ENCODE results near the gene DHDDS. TPM values are rescaled to one million over a fixed set of nuclear protein-coding genes. Genes with fewer than 3 reads are reported as not detected.

DHDDS gene
- total and polyA plus RNA-seq, 2 of the 13 experiments (the other 11 are each of a cell fraction or from before 2014, with no cell fraction given), result 18.9 to 28.3 TPM

DNA sequence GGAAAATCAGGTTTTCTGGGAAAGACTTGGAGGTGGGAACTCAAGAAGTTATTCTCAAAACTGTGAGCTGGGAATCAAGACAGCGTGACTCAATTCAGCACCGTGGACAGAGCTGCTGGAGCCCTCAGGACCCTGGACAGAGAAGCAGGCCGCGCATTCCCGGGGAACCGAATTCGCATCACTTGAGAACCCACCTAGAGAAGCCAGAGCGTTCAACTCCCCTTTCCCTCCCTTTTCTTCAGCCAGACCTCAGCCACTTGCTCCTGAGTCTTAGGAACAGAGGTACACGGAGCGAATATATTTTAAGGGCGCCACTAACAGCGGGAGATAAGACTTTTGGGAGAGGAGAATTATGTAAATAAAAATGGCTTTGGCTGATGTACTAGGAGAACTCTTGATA, 23.5 kb upstream of the DHDDS start (continued):
- TF ChIP-seq, protein P1, sequence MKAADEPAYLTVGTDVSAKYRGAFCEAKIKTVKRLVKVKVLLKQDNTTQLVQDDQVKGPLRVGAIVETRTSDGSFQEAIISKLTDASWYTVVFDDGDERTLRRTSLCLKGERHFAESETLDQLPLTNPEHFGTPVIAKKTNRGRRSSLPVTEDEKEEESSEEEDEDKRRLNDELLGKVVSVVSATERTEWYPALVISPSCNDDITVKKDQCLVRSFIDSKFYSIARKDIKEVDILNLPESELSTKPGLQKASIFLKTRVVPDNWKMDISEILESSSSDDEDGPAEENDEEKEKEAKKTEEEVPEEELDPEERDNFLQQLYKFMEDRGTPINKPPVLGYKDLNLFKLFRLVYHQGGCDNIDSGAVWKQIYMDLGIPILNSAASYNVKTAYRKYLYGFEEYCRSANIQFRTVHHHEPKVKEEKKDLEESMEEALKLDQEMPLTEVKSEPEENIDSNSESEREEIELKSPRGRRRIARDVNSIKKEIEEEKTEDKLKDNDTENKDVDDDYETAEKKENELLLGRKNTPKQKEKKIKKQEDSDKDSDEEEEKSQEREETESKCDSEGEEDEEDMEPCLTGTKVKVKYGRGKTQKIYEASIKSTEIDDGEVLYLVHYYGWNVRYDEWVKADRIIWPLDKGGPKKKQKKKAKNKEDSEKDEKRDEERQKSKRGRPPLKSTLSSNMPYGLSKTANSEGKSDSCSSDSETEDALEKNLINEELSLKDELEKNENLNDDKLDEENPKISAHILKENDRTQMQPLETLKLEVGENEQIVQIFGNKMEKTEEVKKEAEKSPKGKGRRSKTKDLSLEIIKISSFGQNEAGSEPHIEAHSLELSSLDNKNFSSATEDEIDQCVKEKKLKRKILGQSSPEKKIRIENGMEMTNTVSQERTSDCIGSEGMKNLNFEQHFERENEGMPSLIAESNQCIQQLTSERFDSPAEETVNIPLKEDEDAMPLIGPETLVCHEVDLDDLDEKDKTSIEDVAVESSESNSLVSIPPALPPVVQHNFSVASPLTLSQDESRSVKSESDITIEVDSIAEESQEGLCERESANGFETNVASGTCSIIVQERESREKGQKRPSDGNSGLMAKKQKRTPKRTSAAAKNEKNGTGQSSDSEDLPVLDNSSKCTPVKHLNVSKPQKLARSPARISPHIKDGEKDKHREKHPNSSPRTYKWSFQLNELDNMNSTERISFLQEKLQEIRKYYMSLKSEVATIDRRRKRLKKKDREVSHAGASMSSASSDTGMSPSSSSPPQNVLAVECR (CRISPR knock-in tag; IDR thresholded peaks at IDR 0.05; ENCODE audit: borderline replicate concordance), result peak; percentile 97
- TF ChIP-seq HDAC6 (IDR thresholded peaks at IDR 0.05; ENCODE audit: low read depth, low read length) (no peak), NFE2 (CRISPR knock-in tag; IDR thresholded peaks at IDR 0.05) (peak; percentile 98), SMC3 (IDR thresholded peaks at IDR 0.05; ENCODE audit: low read length) (no peak), THYN1 (CRISPR knock-in tag; IDR thresholded peaks at IDR 0.05; ENCODE audit: borderline replicate concordance, low read depth) (peak; percentile 100), MTF1 (CRISPR knock-in tag; IDR thresholded peaks at IDR 0.05) (peak; percentile 99), SP1 (IDR thresholded peaks at IDR 0.05) (no peak), SP1 (CRISPR knock-in tag; IDR thresholded peaks at IDR 0.05) (peak; percentile 84), STAG1 (CRISPR knock-in tag; IDR thresholded peaks at IDR 0.05) (peak; percentile 57), ADNP (CRISPR knock-in tag; IDR thresholded peaks at IDR 0.05) (peak; percentile 81; the same call in 1 of the 2 replicates), HOXA9 (CRISPR knock-in tag; IDR thresholded peaks at IDR 0.05; ENCODE audit: borderline replicate concordance) (peak; percentile 99), ZFP36L1 (CRISPR knock-in tag; IDR thresholded peaks at IDR 0.05) (peak; percentile 100), ZNF329 (CRISPR knock-in tag; IDR thresholded peaks at IDR 0.05; ENCODE audit: low read depth) (peak; percentile 98), KLF6 (CRISPR knock-in tag; IDR thresholded peaks at IDR 0.05) (peak; percentile 100), JARID2 (CRISPR knock-in tag; IDR thresholded peaks at IDR 0.05; ENCODE audit: insufficient replicate concordance) (peak; percentile 100)
- TF ChIP-seq, protein P2, sequence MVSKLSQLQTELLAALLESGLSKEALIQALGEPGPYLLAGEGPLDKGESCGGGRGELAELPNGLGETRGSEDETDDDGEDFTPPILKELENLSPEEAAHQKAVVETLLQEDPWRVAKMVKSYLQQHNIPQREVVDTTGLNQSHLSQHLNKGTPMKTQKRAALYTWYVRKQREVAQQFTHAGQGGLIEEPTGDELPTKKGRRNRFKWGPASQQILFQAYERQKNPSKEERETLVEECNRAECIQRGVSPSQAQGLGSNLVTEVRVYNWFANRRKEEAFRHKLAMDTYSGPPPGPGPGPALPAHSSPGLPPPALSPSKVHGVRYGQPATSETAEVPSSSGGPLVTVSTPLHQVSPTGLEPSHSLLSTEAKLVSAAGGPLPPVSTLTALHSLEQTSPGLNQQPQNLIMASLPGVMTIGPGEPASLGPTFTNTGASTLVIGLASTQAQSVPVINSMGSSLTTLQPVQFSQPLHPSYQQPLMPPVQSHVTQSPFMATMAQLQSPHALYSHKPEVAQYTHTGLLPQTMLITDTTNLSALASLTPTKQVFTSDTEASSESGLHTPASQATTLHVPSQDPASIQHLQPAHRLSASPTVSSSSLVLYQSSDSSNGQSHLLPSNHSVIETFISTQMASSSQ (IDR thresholded peaks at IDR 0.05; ENCODE audit: low read depth), result no peak
- TF ChIP-seq, protein P2 (CRISPR knock-in tag; IDR thresholded peaks at IDR 0.05; ENCODE audit: borderline replicate concordance), result peak; percentile 90
- TF ChIP-seq, protein P3, sequence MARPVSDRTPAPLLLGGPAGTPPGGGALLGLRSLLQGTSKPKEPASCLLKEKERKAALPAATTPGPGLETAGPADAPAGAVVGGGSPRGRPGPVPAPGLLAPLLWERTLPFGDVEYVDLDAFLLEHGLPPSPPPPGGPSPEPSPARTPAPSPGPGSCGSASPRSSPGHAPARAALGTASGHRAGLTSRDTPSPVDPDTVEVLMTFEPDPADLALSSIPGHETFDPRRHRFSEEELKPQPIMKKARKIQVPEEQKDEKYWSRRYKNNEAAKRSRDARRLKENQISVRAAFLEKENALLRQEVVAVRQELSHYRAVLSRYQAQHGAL (CRISPR knock-in tag; IDR thresholded peaks at IDR 0.05; ENCODE audit: not compliant biosample characterization), result peak; percentile 100
- TF ChIP-seq, protein P4, sequence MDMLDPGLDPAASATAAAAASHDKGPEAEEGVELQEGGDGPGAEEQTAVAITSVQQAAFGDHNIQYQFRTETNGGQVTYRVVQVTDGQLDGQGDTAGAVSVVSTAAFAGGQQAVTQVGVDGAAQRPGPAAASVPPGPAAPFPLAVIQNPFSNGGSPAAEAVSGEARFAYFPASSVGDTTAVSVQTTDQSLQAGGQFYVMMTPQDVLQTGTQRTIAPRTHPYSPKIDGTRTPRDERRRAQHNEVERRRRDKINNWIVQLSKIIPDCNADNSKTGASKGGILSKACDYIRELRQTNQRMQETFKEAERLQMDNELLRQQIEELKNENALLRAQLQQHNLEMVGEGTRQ (IDR thresholded peaks at IDR 0.05; ENCODE audit: low read depth, low read length), result no peak
- TF ChIP-seq, protein P4 (CRISPR knock-in tag; IDR thresholded peaks at IDR 0.05; ENCODE audit: borderline replicate concordance), result peak; percentile 78
